Pons (tissue), 1 donor: ENCODE measurements around the gene CASZ1.

Experiments used
- DNase-seq: peaks from one replicate; pipeline ENCODE4 v3.0.0-alpha.2; 2016; ENCODE audit warnings: low spot score

The CASZ1 gene

GRCh38 chr1:10653370-10654125, 142.9 kb downstream of the CASZ1 start:
- DNase-seq = no peak

GRCh38 chr1:10652626-10653025, 143.8 kb downstream of the CASZ1 start:
- DNase-seq = no peak

- DNase-seq = no peak
These were observed 144.7 kb downstream of the CASZ1 start for GRCh38 chr1:10651793-10652192.

GRCh38 chr1:10651389-10651766, 145.1 kb downstream of the CASZ1 start:
- DNase-seq = no peak

GRCh38 chr1:10650556-10651388, 145.7 kb downstream of the CASZ1 start:
- DNase-seq = no peak

GRCh38 chr1:10649517-10650201, 146.8 kb downstream of the CASZ1 start:
- DNase-seq = no peak

- no peak for DNase-seq
These were observed 147.5 kb downstream of the CASZ1 start for GRCh38 chr1:10648689-10649516.

GRCh38 chr1:10647414-10648170, 148.9 kb downstream of the CASZ1 start:
- DNase-seq = no peak

GRCh38 chr1:10646347-10646861, 150.0 kb downstream of the CASZ1 start:
- no peak for DNase-seq

GRCh38 chr1:10644307-10645128, 151.9 kb downstream of the CASZ1 start:
- DNase-seq = no peak

GRCh38 chr1:10643607-10644306, 152.7 kb downstream of the CASZ1 start:
- no peak for DNase-seq

GRCh38 chr1:10642403-10643080, 153.9 kb downstream of the CASZ1 start:
- DNase-seq = no peak

- DNase-seq = no peak
These were observed 154.5 kb downstream of the CASZ1 start for GRCh38 chr1:10641976-10642375.

- no peak for DNase-seq
These were observed 155.4 kb downstream of the CASZ1 start for GRCh38 chr1:10640843-10641553.

GRCh38 chr1:10639775-10640578, 156.5 kb downstream of the CASZ1 start:
- peak; percentile 16 for DNase-seq

GRCh38 chr1:10639011-10639774, 157.3 kb downstream of the CASZ1 start:
- DNase-seq = no peak
